ENCODE measurements around the gene SAFB2. TPM values are rescaled to one million over a fixed set of nuclear protein-coding genes. Genes with fewer than 3 reads are reported as not detected.

The SAFB2 gene
- total and polyA plus RNA-seq, 9 of the 15 experiments (the other 6 are each of a cell fraction or from before 2014, with no cell fraction given): 4.5 to 103 (median 47.3) TPM

- TF ChIP-seq, protein P1, sequence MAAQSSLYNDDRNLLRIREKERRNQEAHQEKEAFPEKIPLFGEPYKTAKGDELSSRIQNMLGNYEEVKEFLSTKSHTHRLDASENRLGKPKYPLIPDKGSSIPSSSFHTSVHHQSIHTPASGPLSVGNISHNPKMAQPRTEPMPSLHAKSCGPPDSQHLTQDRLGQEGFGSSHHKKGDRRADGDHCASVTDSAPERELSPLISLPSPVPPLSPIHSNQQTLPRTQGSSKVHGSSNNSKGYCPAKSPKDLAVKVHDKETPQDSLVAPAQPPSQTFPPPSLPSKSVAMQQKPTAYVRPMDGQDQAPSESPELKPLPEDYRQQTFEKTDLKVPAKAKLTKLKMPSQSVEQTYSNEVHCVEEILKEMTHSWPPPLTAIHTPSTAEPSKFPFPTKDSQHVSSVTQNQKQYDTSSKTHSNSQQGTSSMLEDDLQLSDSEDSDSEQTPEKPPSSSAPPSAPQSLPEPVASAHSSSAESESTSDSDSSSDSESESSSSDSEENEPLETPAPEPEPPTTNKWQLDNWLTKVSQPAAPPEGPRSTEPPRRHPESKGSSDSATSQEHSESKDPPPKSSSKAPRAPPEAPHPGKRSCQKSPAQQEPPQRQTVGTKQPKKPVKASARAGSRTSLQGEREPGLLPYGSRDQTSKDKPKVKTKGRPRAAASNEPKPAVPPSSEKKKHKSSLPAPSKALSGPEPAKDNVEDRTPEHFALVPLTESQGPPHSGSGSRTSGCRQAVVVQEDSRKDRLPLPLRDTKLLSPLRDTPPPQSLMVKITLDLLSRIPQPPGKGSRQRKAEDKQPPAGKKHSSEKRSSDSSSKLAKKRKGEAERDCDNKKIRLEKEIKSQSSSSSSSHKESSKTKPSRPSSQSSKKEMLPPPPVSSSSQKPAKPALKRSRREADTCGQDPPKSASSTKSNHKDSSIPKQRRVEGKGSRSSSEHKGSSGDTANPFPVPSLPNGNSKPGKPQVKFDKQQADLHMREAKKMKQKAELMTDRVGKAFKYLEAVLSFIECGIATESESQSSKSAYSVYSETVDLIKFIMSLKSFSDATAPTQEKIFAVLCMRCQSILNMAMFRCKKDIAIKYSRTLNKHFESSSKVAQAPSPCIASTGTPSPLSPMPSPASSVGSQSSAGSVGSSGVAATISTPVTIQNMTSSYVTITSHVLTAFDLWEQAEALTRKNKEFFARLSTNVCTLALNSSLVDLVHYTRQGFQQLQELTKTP (IDR thresholded peaks at IDR 0.05; ENCODE audit: low read depth in 1 of 2, partially characterized antibody in 2 of 2): no peak
- TF ChIP-seq ZFP36 (IDR thresholded peaks at IDR 0.05; ENCODE audit: low read depth, low read length, partially characterized antibody): no peak
- TF ChIP-seq, protein P2, sequence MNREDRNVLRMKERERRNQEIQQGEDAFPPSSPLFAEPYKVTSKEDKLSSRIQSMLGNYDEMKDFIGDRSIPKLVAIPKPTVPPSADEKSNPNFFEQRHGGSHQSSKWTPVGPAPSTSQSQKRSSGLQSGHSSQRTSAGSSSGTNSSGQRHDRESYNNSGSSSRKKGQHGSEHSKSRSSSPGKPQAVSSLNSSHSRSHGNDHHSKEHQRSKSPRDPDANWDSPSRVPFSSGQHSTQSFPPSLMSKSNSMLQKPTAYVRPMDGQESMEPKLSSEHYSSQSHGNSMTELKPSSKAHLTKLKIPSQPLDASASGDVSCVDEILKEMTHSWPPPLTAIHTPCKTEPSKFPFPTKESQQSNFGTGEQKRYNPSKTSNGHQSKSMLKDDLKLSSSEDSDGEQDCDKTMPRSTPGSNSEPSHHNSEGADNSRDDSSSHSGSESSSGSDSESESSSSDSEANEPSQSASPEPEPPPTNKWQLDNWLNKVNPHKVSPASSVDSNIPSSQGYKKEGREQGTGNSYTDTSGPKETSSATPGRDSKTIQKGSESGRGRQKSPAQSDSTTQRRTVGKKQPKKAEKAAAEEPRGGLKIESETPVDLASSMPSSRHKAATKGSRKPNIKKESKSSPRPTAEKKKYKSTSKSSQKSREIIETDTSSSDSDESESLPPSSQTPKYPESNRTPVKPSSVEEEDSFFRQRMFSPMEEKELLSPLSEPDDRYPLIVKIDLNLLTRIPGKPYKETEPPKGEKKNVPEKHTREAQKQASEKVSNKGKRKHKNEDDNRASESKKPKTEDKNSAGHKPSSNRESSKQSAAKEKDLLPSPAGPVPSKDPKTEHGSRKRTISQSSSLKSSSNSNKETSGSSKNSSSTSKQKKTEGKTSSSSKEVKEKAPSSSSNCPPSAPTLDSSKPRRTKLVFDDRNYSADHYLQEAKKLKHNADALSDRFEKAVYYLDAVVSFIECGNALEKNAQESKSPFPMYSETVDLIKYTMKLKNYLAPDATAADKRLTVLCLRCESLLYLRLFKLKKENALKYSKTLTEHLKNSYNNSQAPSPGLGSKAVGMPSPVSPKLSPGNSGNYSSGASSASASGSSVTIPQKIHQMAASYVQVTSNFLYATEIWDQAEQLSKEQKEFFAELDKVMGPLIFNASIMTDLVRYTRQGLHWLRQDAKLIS (CRISPR knock-in tag; IDR thresholded peaks at IDR 0.05): no peak
- no peak for TF ChIP-seq COPS2 (conservative IDR thresholded peaks at IDR 0.05)
Observed at GRCh38 chr19:5605362-5605761, 17.2 kb downstream of the SAFB2 start (continued).

Measured in K562 (cell line).